CD4-positive, CD25-positive, alpha-beta regulatory T cell (primary cell): ENCODE results near the gene PRRX2. TPM values are rescaled to one million over a fixed set of nuclear protein-coding genes. Genes with fewer than 3 reads are reported as not detected.

Experiments
- ATAC-seq, 2 donors: fragments of 150-1000 bp; cut with Tn5 transposase; one replicate each; pipeline ENCODE4 v1.10.0; 2021; ENCODE audit warnings: low read depth in 2 of 2, moderate number of reproducible peaks in 2 of 2, moderate library complexity in 1 of 2
- DNase-seq, 3 donors: peaks; one replicate each; pipeline versions ENCODE4 v3.0.0 to v3.0.0-alpha.2; 2012 to 2022; ENCODE audit warnings: mixed read lengths in 1 of 3
- H3K27ac ChIP-seq: one replicate; pipeline ENCODE4 v1.7.0; 2013; ENCODE audit warnings: mild to moderate bottlenecking, low read length; ENCODE audit not compliant: insufficient read depth, poor library complexity, severe bottlenecking
- H3K27me3 ChIP-seq: one replicate; pipeline ENCODE4 v1.7.0; 2013; ENCODE audit warnings: low read length; ENCODE audit not compliant: control insufficient read depth, insufficient read depth
- H3K36me3 ChIP-seq: one replicate; pipeline ENCODE4 v1.7.0; 2013; ENCODE audit warnings: mild to moderate bottlenecking, low read length, moderate library complexity; ENCODE audit not compliant: control insufficient read depth, insufficient read depth
- H3K4me1 ChIP-seq: 2 replicates; pipeline ENCODE4 v1.7.0; 2013; ENCODE audit warnings: mild to moderate bottlenecking, low read length; ENCODE audit not compliant: insufficient read depth, control insufficient read depth, poor library complexity, severe bottlenecking
- H3K4me3 ChIP-seq: one replicate; pipeline ENCODE4 v1.7.0; 2013; ENCODE audit warnings: low read depth, mild to moderate bottlenecking, low read length, moderate library complexity
- H3K9me3 ChIP-seq, 2 experiments: 1 replicate in 1 of 2; 2 replicates in 1 of 2; pipeline ENCODE4 v1.7.0; 2013; ENCODE audit warnings: low read length in 2 of 2, mild to moderate bottlenecking in 1 of 2, moderate library complexity in 1 of 2; ENCODE audit not compliant: control insufficient read depth in 2 of 2
- H3K27ac Mint-ChIP-seq, 3 donors: one replicate each; pipeline ENCODE4 v1.8.0; 2020 to 2022; ENCODE audit warnings: mild to moderate bottlenecking in 3 of 3, mixed read lengths in 3 of 3, moderate library complexity in 2 of 3
- H3K27me3 Mint-ChIP-seq: one replicate; pipeline ENCODE4 v1.8.0; 2022; ENCODE audit warnings: mild to moderate bottlenecking, mixed read lengths
- H3K36me3 Mint-ChIP-seq: one replicate; pipeline ENCODE4 v1.8.0; 2020; ENCODE audit warnings: mixed read lengths
- H3K4me1 Mint-ChIP-seq, 4 donors: one replicate each; pipeline ENCODE4 v1.8.0; 2020 to 2022; ENCODE audit warnings: mixed read lengths in 4 of 4, mild to moderate bottlenecking in 1 of 4
- H3K4me3 Mint-ChIP-seq, 4 donors: one replicate each; pipeline ENCODE4 v1.8.0; 2020 to 2022; ENCODE audit warnings: mild to moderate bottlenecking in 4 of 4, mixed read lengths in 4 of 4, moderate library complexity in 3 of 4
- H3K9me3 Mint-ChIP-seq, 7 donors: one replicate each; pipeline ENCODE4 v1.8.0; 2020 to 2022; ENCODE audit warnings: mixed read lengths in 7 of 7, mild to moderate bottlenecking in 3 of 7, moderate library complexity in 2 of 7
- polyA plus RNA-seq, 4 donors: library from polyadenylated mRNA; unstranded; fragments of 300-500 nt; fragmentation: Illumina TruSeq; gene quantifications; one replicate each; pipeline ENCODE4 v1.2.3, GENCODE V29; 2021
- total RNA-seq: library from RNA; stranded (reverse); gene quantifications from one replicate; pipeline ENCODE4 v1.2.3, GENCODE V29; 2022

PRRX2 gene
- total and polyA plus RNA-seq, 5 donors from 2014 or later = not detected

DNA sequence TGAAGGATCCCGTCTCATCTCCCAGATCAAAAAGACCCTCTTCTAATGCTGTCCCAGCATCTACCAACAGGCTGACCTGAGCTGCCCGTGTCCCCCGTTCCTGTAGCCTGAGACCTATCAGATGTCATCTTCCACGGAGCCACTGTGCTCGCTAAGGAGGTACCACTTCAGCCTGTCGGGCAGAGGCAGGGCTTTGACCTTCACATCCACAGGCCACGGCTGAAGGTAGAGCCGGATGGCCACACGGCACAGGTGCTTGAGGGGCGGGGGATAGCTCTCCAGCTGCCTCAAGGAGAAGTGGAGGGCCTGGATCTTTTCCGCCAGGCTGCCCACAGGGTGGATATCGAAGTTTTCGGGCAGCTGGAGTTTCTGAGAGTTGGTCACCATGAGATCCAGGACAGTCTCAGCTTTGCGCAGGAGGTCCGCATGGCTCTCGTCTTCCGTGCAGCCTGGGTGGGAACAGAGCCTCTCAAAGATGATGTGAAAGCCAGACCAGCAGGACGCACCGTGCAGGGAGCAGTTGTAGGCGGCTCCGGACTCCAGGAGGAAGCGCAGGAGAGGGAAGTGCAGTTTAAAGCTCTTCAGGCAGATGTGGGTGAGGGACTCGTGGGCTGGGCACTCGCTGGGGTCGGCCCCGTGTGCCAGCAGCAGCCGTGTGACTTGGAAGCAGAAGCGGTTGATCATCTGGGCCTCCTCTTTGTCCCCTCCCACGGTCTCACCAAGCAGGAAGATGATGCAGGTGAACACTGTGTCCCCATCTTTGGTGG, 27.6 kb upstream of the PRRX2 start:
- Mint-ChIP-seq H3K4me3 (peak overlapping the region; percentile 39 to 79 (median 67)), H3K36me3 (peaks cover 8% of the 10 kb centered on the region), H3K4me1 (peaks cover 0 to 28% (median 9%) of the 10 kb centered on the region in 4 donors), H3K9me3 (no peaks in the 10 kb centered on the region), H3K27ac (peak overlapping the region in 1 of 3 donors; percentile 66), H3K27me3 (no peaks in the 10 kb centered on the region)
- Histone ChIP-seq H3K27me3 (no peaks in the 10 kb centered on the region), H3K4me3 (no peak overlapping the region), H3K4me1 (peaks cover 26% of the 10 kb centered on the region), H3K36me3 (peaks cover 59% of the 10 kb centered on the region), H3K9me3 (no peaks in the 10 kb centered on the region), H3K27ac (no peak overlapping the region)
- DNase-seq = no peak
- ATAC-seq = no peak

DNA sequence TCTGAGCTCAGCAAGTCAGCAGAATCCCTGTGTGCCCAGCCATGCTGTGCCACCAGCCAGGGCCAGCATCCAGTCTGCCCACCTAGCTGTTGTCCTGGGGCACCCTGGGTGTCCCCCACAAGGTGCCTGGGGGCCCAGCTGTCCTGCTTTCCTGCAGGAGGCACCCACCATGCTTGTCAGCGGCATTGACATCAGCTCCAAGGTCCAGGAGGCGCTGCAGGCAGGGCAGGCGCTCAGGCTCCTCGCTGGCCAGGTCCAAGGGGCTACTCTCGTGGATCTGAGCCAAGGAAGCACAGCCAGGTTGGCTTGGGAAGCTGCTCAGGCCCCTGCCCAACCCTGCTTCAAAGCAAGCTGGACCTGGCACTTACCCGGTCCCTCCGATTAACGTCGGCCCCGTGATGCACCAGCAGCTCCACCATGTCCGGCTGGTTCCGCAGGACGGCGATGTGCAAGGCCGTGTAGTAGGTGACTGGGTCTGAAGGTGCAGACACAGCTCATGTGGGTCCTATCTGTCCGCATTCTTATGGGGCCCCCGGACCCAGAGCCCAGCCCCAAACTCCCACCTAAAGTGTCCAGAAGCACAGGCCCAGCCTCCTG, 26.3 kb upstream of the PRRX2 start:
- H3K4me3 Mint-ChIP-seq = peak overlapping the region in 1 of 4 donors; percentile 79

DNA sequence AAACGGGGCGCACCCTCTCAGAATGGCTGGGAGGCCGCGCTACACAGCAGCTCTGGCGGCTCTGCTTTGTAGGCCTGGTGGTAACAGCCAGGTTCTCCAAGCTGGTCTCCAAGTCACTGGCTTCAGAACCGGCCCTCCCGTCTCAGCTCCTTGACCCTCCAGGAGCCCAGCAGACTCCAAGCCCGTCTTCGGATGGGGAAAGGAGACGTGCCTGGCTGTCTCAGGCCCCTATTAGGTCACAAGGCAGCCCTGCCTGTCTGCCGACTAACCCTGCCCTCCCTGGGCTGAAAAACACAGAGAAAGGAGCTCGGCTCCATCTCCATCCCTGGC, 25.7 kb upstream of the PRRX2 start:
- no peak for ATAC-seq
- peaks cover 0 to 28% (median 9%) of the 10 kb centered on the region in 4 donors for H3K4me1 Mint-ChIP-seq
- Histone ChIP-seq H3K27ac (no peak overlapping the region), H3K36me3 (peaks cover 42% of the 10 kb centered on the region), H3K9me3 (no peaks in the 10 kb centered on the region), H3K4me1 (peaks cover 26% of the 10 kb centered on the region), H3K4me3 (no peak overlapping the region), H3K27me3 (no peaks in the 10 kb centered on the region)
- H3K36me3 Mint-ChIP-seq = peaks cover 8% of the 10 kb centered on the region
- peak overlapping the region in 1 of 3 donors; percentile 38 for H3K27ac Mint-ChIP-seq
- no peaks in the 10 kb centered on the region for H3K27me3 Mint-ChIP-seq
- no peak for DNase-seq
- peak overlapping the region; percentile 73 to 89 (median 83) for H3K4me3 Mint-ChIP-seq
- H3K9me3 Mint-ChIP-seq = no peaks in the 10 kb centered on the region

More for the DNA sequence above, 26.3 kb upstream of the PRRX2 start:
- no peak overlapping the region for H3K27ac ChIP-seq
- ATAC-seq (no peak), DNase-seq (no peak)
- Mint-ChIP-seq H3K9me3 (no peaks in the 10 kb centered on the region), H3K4me1 (peaks cover 0 to 28% (median 9%) of the 10 kb centered on the region in 4 donors), H3K36me3 (peaks cover 8% of the 10 kb centered on the region), H3K27me3 (no peaks in the 10 kb centered on the region), H3K27ac (no peak overlapping the region)
- no peak overlapping the region for H3K4me3 ChIP-seq
- peaks cover 26% of the 10 kb centered on the region for H3K4me1 ChIP-seq
- H3K27me3 ChIP-seq = no peaks in the 10 kb centered on the region
- H3K36me3 ChIP-seq = peaks cover 48% of the 10 kb centered on the region
- H3K9me3 ChIP-seq = no peaks in the 10 kb centered on the region

DNA sequence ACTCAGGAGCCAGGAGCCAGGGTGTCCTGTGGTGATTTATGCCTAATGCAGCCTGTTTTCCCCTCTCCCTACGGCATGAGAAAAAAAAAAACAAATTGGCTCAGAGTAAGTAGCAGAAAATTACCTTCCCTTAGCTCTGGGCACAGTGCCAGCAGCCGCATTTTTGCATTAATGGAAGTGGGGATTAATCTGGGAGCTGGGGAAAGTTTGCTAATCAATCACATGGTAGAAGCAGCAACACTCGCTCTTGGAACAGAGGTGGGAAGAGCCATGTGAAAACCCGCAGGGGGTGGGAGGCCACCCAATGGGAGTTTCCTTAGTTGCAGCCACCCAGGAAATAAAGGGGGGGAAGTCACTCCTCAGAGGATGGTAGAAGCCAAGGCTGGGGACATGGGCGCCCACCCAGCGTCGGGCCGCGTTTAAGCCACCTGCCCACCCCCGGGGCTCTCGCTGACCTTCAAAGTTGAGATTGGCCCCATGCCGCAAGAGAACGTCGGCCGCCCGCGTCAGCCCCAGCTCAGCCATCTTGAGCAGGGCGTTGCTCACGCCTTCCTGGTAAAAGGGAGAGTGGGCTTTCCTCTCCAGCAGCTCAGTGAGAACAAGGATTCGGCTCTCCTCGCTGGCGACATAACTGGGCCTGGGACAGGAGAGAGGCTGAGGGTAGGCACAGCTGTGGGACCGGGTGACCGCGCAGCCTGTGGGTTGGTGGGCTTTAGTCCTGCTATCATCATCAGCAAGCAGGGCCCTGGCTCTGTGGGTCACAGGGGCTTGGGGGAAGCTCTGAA, 25.2 kb upstream of the PRRX2 start:
- H3K27me3 Mint-ChIP-seq = no peaks in the 10 kb centered on the region
- Histone ChIP-seq H3K27ac (peak overlapping the region; percentile 8), H3K4me1 (peaks cover 26% of the 10 kb centered on the region), H3K4me3 (peak overlapping the region; percentile 76), H3K9me3 (no peaks in the 10 kb centered on the region), H3K36me3 (peaks cover 37% of the 10 kb centered on the region), H3K27me3 (no peaks in the 10 kb centered on the region)
- H3K4me3 Mint-ChIP-seq = peak overlapping the region; percentile 82 to 89 (median 83)
- no peak for ATAC-seq
- peak overlapping the region; percentile 38 to 86 (median 83) for H3K27ac Mint-ChIP-seq
- H3K4me1 Mint-ChIP-seq = peaks cover 0 to 28% (median 9%) of the 10 kb centered on the region in 4 donors
- H3K9me3 Mint-ChIP-seq = no peaks in the 10 kb centered on the region
- H3K36me3 Mint-ChIP-seq = peaks cover 8% of the 10 kb centered on the region
- no peak for DNase-seq

DNA sequence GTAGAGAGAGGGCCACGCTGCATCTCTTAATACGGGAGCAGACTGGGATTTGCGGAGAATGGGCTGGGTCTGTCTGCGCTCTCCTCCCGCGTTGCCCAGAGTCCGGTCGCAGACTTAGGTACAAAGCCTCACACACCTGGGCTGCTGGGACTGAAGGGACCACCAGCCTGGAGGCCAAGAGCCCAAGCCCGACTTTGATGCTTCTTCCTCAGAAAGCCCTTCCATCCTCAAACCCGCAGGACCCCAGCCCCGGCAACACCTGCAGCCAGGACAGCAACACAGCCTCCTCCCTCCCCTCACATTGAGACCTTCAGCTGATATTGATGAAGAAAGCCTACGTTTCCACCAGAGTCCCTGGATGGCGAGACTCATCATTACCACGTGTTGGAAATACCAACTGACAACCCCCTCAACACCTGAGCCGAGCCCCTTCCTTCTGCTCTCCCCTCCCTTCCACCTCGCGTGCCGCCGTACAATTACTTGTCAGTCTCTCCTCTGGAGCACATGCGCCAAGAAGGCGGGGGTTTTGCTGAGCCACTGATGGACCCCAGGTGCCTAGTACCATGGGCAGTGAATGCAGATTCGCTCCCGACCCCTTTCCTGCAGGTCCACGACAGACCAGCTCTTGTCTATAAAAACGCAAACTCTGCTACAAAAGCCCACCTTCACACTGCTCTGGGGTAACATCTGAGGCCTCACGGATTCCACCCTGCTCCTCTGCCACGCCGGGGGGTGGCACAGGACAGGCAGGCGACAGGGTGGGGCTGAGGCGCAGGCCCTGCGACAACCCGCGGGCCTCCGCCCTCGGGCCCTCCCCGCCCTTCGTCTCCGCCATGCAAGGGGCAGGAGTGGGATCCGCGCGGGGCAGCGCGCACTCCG, 24.3 kb upstream of the PRRX2 start:
- no peaks in the 10 kb centered on the region for H3K9me3 ChIP-seq
- H3K36me3 ChIP-seq = peaks cover 31% of the 10 kb centered on the region
- ATAC-seq (peak in 1 of 2 donors; percentile 29), DNase-seq (no peak)
- Mint-ChIP-seq H3K4me3 (peak overlapping the region; percentile 82 to 89 (median 83)), H3K27me3 (no peaks in the 10 kb centered on the region), H3K36me3 (peaks cover 8% of the 10 kb centered on the region), H3K9me3 (no peaks in the 10 kb centered on the region), H3K4me1 (peaks cover 0 to 28% (median 9%) of the 10 kb centered on the region in 4 donors), H3K27ac (peak overlapping the region; percentile 60 to 86 (median 83))
- peaks cover 26% of the 10 kb centered on the region for H3K4me1 ChIP-seq
- peak overlapping the region; percentile 76 for H3K4me3 ChIP-seq
- H3K27ac ChIP-seq = peak overlapping the region; percentile 78
- no peaks in the 10 kb centered on the region for H3K27me3 ChIP-seq

DNA sequence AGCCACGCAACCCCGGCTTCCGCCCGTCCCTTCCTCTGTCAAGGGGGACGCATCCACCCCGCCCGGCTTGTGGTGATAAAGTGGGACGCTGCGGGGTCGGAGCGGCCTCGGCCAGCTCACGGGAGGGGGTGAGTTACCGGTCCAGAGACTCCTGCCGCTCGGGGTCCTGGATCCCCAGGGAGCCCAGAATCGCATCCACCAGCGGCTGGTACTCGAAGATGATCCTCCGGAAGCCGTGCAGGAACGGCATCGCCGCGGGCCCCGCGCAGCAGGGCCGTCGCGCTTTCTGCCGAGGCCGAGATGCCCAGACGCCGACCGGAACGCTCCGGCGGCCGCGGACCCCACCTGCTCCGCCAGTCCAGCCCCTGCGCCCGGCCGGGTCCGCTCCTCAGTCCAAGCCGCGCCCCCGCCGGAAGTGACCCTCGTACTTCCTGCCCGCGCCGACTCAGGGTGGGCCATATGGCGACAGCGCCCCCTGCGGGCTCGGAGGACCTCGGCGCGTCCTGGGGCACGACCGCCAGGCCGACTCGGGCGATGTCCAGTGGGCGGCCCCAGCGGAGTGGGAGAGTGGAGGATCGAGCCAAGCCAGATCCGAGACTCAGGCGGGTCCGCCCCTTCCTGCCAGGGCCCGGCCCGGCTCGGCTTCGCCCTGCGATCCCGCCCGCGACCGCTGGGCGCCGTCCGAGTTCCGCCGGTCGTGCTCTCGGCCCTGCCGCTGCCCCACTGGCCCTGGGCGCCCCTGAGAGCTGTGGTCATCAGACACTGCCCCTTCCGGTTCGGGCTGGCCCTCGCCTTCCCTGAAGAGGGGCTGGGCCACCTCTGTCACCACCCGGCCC, 23.5 kb upstream of the PRRX2 start, which contains the start of gene ASB6:
TSS of gene ASB6 (minus strand) at position 402 of the 836 bp plus-strand sequence. CDS start at position 250, 152 bp downstream.
- Mint-ChIP-seq H3K27ac (peak within 1 kb of the TSS; percentile 60 to 91 (median 86)), H3K36me3 (peaks cover 8% of the 10 kb centered on the region), H3K9me3 (no peaks in the 10 kb centered on the region), H3K27me3 (peaks cover 4% of the 10 kb centered on the region), H3K4me3 (peak within 1 kb of the TSS; percentile 82 to 89 (median 84)), H3K4me1 (peaks cover 0 to 28% (median 9%) of the 10 kb centered on the region in 4 donors)
- DNase-seq (peak; percentile 88 to 92 (median 89)), ATAC-seq (peak; percentile 83 to 84)
- no peaks in the 10 kb centered on the region for H3K9me3 ChIP-seq
- peak within 1 kb of the TSS; percentile 76 for H3K4me3 ChIP-seq
- peaks cover 27% of the 10 kb centered on the region for H3K36me3 ChIP-seq
- H3K27ac ChIP-seq = peak within 1 kb of the TSS; percentile 78
- H3K27me3 ChIP-seq = no peaks in the 10 kb centered on the region
- H3K4me1 ChIP-seq = peaks cover 26% of the 10 kb centered on the region
